ENCODE results near the gene MST1R.
"Not testable (repeated sequence)": the region's sequence is repeated elsewhere in the genome, so short reads cannot be mapped to it uniquely, and the experiment has no call there.

The MST1R gene

DNA sequence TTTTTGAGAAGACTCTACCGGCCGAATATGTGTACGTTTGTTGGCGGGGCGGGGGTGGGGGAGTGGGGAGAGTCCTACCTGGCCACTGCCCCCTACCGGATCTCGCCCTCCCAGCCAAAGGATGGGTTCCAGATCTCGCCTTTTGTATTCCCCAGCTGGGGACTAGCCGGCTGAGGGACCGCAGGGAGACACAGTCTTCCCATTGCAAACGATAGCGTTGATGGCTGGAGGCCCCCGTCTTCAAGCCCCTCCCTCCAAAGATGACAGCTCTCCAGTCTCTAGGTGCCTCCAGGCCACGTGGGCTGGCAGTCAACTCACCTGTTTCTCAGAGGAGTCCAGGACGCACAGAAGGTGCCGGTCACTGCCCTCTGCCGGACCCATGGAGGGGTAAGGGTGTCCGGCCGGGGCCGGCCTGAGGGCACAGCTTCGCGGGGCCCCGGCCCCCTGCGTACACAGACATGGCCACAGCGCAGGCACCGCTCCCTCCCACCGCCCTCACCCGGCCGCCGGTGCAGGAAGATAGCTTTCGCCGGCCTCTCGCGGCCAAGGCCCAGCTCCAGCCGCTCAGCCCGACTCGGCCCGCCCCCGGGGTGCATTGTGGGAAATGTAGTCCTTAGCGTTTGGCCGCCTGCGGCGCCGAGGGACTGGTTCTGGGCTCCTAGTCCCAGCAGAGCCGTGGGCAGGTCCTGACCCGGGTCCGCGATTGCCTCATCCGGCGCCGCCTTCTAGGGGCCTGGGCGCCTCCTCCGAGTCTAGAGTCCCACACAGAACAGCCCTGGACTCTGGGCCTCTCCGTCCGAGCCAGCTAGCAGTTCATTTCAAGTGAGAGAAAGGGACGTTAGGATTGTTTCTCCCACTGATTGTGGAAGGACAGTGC, 25.9 kb upstream of the MST1R start, which contains the start of gene MON1A:
MON1A (minus strand) TSS at position 521 of the 877 bp plus-strand sequence. CDS start 16,465 bp downstream, outside the sequence.
- Histone ChIP-seq H3K4me1 (ENCODE audit: control insufficient read depth, insufficient read depth, low read length) (peaks cover 16% of the 10 kb centered on the region), H3K27me3 (ENCODE audit: control insufficient read depth in 1 of 2, insufficient read depth in 2 of 2, low read length in 2 of 2) (no peaks in the 10 kb centered on the region), H3K9me3 (ENCODE audit: control insufficient read depth in 2 of 2, low read length in 2 of 2) (no peaks in the 10 kb centered on the region), H3K36me3 (ENCODE audit: control insufficient read depth in 2 of 2, insufficient read depth in 2 of 2, low read length in 2 of 2) (no peaks in the 10 kb centered on the region), H3K27ac (ENCODE audit: low read length) (peak within 1 kb of the TSS; percentile 91), H3K4me3 (ENCODE audit: low read length in 2 of 2) (peak within 1 kb of the TSS; percentile 90 to 94), H3K9ac (ENCODE audit: low read length in 2 of 2) (peak within 1 kb of the TSS; percentile 88 to 92)

DNA sequence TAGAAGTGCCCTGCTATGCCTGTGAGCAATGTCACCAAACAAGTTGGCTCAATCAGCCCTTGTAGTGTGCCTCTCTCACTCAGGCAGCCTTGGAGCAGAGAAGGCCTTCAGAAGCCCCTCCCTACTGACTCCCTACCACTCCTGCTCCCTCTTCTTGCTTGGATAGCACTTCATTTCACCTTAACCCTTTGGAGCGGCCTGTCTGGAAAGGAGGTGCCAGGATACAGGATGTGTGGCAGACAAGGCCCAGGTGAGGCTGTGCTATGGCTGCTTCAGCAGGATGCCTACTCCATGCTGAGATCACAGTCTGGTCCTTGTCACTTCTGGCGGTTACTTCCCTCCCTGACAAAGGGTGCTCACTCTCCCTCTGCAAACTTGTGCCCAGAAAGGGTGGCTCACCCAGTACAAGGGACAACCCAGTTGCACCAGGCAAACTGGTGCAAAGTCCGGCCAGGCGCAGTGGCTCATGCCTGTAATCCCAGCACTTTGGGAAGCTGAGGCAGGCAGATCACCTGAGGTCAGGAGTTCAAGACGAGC, 24.9 kb upstream of the MST1R start:
- H3K4me3 ChIP-seq (ENCODE audit: low read length in 2 of 2): peak overlapping the region in 1 of 2 donors; percentile 49
- H3K4me1 ChIP-seq (ENCODE audit: control insufficient read depth, insufficient read depth, low read length): peaks cover 16% of the 10 kb centered on the region
- H3K9ac ChIP-seq (ENCODE audit: low read length in 2 of 2): peak overlapping the region; percentile 29 to 47
- no peaks in the 10 kb centered on the region for H3K9me3 ChIP-seq (ENCODE audit: control insufficient read depth in 2 of 2, low read length in 2 of 2)
- H3K27me3 ChIP-seq (ENCODE audit: control insufficient read depth in 1 of 2, insufficient read depth in 2 of 2, low read length in 2 of 2): no peaks in the 10 kb centered on the region
- no peak overlapping the region for H3K27ac ChIP-seq (ENCODE audit: low read length)
- no peaks in the 10 kb centered on the region for H3K36me3 ChIP-seq (ENCODE audit: control insufficient read depth in 2 of 2, insufficient read depth in 2 of 2, low read length in 2 of 2)

DNA sequence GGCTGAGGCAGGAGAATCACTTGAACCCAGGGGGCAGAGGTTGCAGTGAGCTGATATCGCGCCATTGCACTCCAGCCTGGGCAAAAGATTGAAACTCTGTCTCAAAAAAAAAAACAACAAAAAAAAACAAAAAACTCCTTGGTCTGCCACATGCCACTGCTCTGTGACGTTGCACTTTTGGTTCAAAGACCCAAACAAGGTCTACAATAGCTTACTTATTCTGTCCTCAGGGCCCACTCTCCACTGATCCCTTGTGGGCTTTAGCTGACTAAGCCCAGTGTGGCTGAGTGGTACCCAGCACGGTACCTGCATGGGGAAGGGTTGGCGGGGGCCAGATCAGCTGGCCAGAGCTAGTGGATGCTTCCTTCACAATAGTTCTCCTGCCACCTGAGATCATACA, 24.1 kb upstream of the MST1R start:
- no peaks in the 10 kb centered on the region for H3K36me3 ChIP-seq (ENCODE audit: control insufficient read depth in 2 of 2, insufficient read depth in 2 of 2, low read length in 2 of 2)
- no peak overlapping the region for H3K4me3 ChIP-seq (ENCODE audit: low read length in 2 of 2)
- no peak overlapping the region for H3K9ac ChIP-seq (ENCODE audit: low read length in 2 of 2)
- H3K27me3 ChIP-seq (ENCODE audit: control insufficient read depth in 1 of 2, insufficient read depth in 2 of 2, low read length in 2 of 2): no peaks in the 10 kb centered on the region
- peaks cover 16% of the 10 kb centered on the region for H3K4me1 ChIP-seq (ENCODE audit: control insufficient read depth, insufficient read depth, low read length)
- no peaks in the 10 kb centered on the region for H3K9me3 ChIP-seq (ENCODE audit: control insufficient read depth in 2 of 2, low read length in 2 of 2)
- H3K27ac ChIP-seq (ENCODE audit: low read length): no peak overlapping the region

DNA sequence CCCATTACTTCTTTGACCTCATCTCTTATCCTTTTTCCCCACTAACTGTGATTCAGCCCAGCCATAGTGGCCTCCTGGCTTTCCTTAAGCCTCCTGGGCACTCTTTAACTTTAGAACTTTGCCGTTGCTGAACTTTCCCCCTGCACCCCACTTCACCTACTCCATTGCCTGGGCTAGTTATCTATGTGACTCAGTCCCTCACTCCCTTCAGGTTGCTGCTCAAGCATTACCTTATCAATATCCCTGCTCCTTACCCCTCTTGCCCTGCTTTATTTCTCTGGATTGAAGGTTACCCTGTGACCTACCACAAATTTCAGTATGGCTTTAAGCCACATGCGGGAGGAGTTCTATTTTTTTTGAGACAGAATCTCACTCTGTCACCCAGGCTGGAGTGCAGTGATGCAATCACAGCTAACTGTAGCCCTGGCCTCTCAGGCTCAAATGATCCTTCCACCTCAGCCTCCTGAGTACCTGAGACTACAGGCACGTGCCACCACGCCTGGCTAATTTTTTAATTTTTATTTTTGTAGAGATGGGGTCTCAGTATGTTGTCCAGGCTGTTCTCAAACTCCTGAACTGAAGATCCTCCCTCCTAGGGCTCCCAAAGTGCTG, 22.6 kb upstream of the MST1R start:
- no peaks in the 10 kb centered on the region for H3K27me3 ChIP-seq (ENCODE audit: control insufficient read depth in 1 of 2, insufficient read depth in 2 of 2, low read length in 2 of 2)
- no peak overlapping the region for H3K27ac ChIP-seq (ENCODE audit: low read length)
- H3K36me3 ChIP-seq (ENCODE audit: control insufficient read depth in 2 of 2, insufficient read depth in 2 of 2, low read length in 2 of 2): no peaks in the 10 kb centered on the region
- H3K4me1 ChIP-seq (ENCODE audit: control insufficient read depth, insufficient read depth, low read length): peaks cover 16% of the 10 kb centered on the region
- H3K9me3 ChIP-seq (ENCODE audit: control insufficient read depth in 2 of 2, low read length in 2 of 2): no peaks in the 10 kb centered on the region
- H3K9ac ChIP-seq (ENCODE audit: low read length in 2 of 2): no peak overlapping the region
- H3K4me3 ChIP-seq (ENCODE audit: low read length in 2 of 2): no peak overlapping the region

DNA sequence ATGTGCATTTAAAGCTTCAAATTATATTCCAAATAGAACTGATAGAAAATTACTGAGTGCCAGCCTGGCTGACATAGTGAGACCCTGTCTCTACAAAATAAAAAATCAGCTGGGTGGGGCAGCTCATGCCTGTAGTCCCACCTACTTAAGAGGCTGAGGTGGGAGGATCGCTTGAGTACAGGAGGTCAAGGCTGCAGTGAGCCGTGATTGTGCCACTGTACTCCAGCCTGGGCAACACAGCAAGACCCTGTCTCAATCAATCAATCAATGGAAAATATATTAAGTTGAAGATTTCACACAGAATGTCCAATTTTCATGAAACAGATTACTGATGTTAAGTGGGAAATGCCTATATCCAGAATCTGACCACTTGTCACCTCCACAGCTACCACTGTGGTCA, 21.8 kb upstream of the MST1R start:
- Histone ChIP-seq H3K27ac (ENCODE audit: low read length) (no peak overlapping the region), H3K9ac (ENCODE audit: low read length in 2 of 2) (no peak overlapping the region), H3K9me3 (ENCODE audit: control insufficient read depth in 2 of 2, low read length in 2 of 2) (no peaks in the 10 kb centered on the region), H3K36me3 (ENCODE audit: control insufficient read depth in 2 of 2, insufficient read depth in 2 of 2, low read length in 2 of 2) (no peaks in the 10 kb centered on the region), H3K27me3 (ENCODE audit: control insufficient read depth in 1 of 2, insufficient read depth in 2 of 2, low read length in 2 of 2) (no peaks in the 10 kb centered on the region), H3K4me1 (ENCODE audit: control insufficient read depth, insufficient read depth, low read length) (peaks cover 16% of the 10 kb centered on the region), H3K4me3 (ENCODE audit: low read length in 2 of 2) (no peak overlapping the region)

DNA sequence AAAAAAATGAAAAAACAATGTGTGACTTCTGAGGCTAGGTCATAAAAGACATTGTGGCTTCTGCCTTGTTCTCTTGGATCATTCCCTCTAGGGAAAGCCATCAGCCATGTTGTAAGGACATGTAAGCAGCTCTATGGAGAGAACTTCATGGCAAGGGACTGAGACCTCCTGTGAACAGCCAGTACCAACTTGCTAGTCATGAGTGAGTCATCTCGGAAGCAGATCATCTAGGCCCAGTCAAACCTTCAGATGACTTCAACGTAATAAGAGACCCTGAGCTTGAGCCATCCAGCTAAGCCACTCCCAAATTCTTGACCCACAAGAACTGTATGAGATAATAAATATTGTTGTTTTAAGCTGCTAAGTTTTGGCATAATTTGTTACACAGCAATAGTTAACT, 21.0 kb upstream of the MST1R start:
- Histone ChIP-seq H3K27ac (ENCODE audit: low read length) (no peak overlapping the region), H3K9ac (ENCODE audit: low read length in 2 of 2) (no peak overlapping the region), H3K4me3 (ENCODE audit: low read length in 2 of 2) (no peak overlapping the region), H3K36me3 (ENCODE audit: control insufficient read depth in 2 of 2, insufficient read depth in 2 of 2, low read length in 2 of 2) (no peaks in the 10 kb centered on the region), H3K27me3 (ENCODE audit: control insufficient read depth in 1 of 2, insufficient read depth in 2 of 2, low read length in 2 of 2) (no peaks in the 10 kb centered on the region), H3K9me3 (ENCODE audit: control insufficient read depth in 2 of 2, low read length in 2 of 2) (no peaks in the 10 kb centered on the region), H3K4me1 (ENCODE audit: control insufficient read depth, insufficient read depth, low read length) (peaks cover 8% of the 10 kb centered on the region)

DNA sequence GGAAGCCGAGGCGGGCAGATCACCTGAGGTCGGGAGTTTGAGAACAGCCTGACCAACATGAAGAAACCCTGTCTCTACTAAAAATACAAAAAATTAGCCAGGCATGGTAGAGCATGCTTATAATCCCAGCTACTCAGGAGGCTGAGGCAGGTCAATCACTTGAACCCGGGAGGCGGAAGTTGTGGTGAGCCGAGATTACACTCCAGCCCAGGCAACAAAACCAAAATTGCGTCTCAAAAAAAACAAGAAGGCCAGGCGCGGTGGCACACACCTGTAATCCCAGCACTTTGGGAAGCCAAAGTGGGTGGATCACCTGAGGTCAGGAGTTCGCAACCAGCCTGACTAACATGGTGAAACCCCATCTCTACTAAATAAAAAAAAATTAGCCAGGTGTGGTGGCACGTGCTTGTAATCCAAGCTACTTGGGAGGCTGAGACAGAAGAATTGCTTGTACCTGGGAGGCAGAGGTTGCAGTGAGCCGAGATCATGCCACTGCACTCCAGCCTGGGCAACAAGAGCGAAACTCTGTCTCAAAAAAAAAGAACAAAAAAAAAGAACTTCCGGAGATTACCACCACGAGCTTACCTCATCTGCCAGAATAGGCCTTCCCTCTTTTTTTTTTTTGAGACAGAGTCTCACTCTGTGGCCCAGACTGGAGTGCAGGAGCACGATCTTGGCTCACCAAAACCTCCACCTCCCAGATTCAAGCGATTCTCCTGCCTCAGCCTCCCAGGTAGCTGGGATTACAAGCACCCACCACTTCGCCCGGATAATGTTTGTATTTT, 14.3 kb upstream of the MST1R start:
- H3K27ac ChIP-seq (ENCODE audit: low read length); H3K4me1 ChIP-seq (ENCODE audit: control insufficient read depth, insufficient read depth, low read length); H3K27me3 ChIP-seq (ENCODE audit: control insufficient read depth in 1 of 2, insufficient read depth in 2 of 2, low read length in 2 of 2); H3K9me3 ChIP-seq (ENCODE audit: control insufficient read depth in 2 of 2, low read length in 2 of 2); H3K4me3 ChIP-seq (ENCODE audit: low read length in 2 of 2); H3K36me3 ChIP-seq (ENCODE audit: control insufficient read depth in 2 of 2, insufficient read depth in 2 of 2, low read length in 2 of 2); H3K9ac ChIP-seq (ENCODE audit: low read length in 2 of 2): not testable (repeated sequence)

DNA sequence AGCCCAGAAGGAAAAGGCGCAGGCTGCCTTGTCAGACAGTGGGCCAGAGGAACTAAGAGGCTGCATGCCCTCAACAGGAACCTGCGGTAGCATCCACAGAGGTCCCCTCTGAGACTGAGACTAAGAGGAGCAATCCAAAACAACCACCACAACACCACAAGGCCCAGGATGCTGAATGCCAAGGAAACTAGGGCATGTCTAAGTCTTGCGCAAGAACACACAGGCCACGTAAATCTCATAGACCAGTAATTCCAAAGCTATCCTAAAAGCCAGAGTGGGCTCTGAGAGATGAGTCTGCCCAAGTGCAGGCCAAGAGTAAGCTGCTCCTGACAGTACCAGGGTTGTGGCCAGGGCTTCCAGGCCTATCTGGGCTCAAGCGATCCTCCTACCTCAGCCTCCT, 13.0 kb upstream of the MST1R start:
- Histone ChIP-seq H3K4me1 (ENCODE audit: control insufficient read depth, insufficient read depth, low read length) (no peaks in the 10 kb centered on the region), H3K9me3 (ENCODE audit: control insufficient read depth in 2 of 2, low read length in 2 of 2) (no peaks in the 10 kb centered on the region), H3K36me3 (ENCODE audit: control insufficient read depth in 2 of 2, insufficient read depth in 2 of 2, low read length in 2 of 2) (peaks cover 3 to 13% of the 10 kb centered on the region in 2 donors), H3K27ac (ENCODE audit: low read length) (no peak overlapping the region), H3K27me3 (ENCODE audit: control insufficient read depth in 1 of 2, insufficient read depth in 2 of 2, low read length in 2 of 2) (no peaks in the 10 kb centered on the region), H3K9ac (ENCODE audit: low read length in 2 of 2) (no peak overlapping the region), H3K4me3 (ENCODE audit: low read length in 2 of 2) (no peak overlapping the region)

DNA sequence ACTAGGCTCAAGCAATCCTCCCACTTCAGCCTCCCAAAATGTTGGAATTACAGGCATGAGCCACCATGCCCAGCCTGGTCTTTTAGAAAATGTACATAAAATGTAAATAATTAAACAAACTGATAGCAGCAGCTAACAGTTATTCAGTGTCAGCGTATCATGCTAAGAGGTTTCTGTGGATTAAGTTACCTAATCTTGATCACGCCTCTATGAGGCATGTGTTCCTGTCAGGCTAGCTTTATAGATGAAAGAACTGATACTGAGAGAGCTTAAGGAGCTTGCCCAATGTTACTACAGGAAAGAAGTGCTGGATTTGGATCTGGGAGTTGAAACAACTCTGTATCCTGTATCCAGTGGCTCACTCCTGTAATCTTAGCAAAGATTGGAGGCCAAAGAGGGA, 11.2 kb upstream of the MST1R start:
- Histone ChIP-seq H3K9ac (ENCODE audit: low read length in 2 of 2) (no peak overlapping the region), H3K36me3 (ENCODE audit: control insufficient read depth in 2 of 2, insufficient read depth in 2 of 2, low read length in 2 of 2) (peaks cover 9 to 18% of the 10 kb centered on the region in 2 donors), H3K9me3 (ENCODE audit: control insufficient read depth in 2 of 2, low read length in 2 of 2) (no peaks in the 10 kb centered on the region), H3K27me3 (ENCODE audit: control insufficient read depth in 1 of 2, insufficient read depth in 2 of 2, low read length in 2 of 2) (no peaks in the 10 kb centered on the region), H3K27ac (ENCODE audit: low read length) (no peak overlapping the region), H3K4me1 (ENCODE audit: control insufficient read depth, insufficient read depth, low read length) (no peaks in the 10 kb centered on the region), H3K4me3 (ENCODE audit: low read length in 2 of 2) (no peak overlapping the region)

DNA sequence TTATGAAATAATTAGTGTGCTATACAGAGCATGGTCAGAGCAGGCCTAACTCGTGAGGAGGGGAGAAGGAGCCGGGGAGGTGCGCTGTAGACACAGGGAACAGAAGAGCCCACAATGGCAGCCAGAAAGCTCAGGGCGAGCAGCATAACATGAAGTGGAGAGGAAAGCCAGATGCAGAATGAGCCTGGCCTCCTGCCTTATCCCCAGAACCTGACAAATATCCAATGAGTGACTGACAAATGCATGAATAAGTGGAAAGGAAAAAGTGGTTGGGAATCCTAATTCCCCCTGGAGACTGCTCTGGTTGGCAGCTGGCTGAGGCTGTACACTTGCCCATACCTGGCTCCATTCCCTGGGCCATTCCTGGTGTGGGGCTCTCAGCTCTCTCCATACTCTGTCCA, 9.2 kb upstream of the MST1R start:
- Histone ChIP-seq H3K4me1 (ENCODE audit: control insufficient read depth, insufficient read depth, low read length) (no peaks in the 10 kb centered on the region), H3K9ac (ENCODE audit: low read length in 2 of 2) (no peak overlapping the region), H3K36me3 (ENCODE audit: control insufficient read depth in 2 of 2, insufficient read depth in 2 of 2, low read length in 2 of 2) (peaks cover 10 to 24% of the 10 kb centered on the region in 2 donors), H3K27me3 (ENCODE audit: control insufficient read depth in 1 of 2, insufficient read depth in 2 of 2, low read length in 2 of 2) (no peaks in the 10 kb centered on the region), H3K9me3 (ENCODE audit: control insufficient read depth in 2 of 2, low read length in 2 of 2) (no peaks in the 10 kb centered on the region), H3K27ac (ENCODE audit: low read length) (no peak overlapping the region), H3K4me3 (ENCODE audit: low read length in 2 of 2) (no peak overlapping the region)

Measured in stomach smooth muscle (tissue), 2 donors.